SK-N-SH treated with all-trans-retinoic acid at 6 μM for 48 hours (cell line): ENCODE measurements around the gene DUSP7.

Experiments
- CSDC2 ChIP-seq: fragments of 250-450 bp; sonication (Bioruptor Pico); IDR thresholded peaks from 2 replicates; pipeline ENCODE4 v1.5.0; 2020; ENCODE audit warnings: mild to moderate bottlenecking, moderate library complexity
- GLIS3 ChIP-seq: fragments of 250-450 bp; sonication (Bioruptor Pico); IDR thresholded peaks from 2 replicates; pipeline ENCODE4 v1.5.0; 2020; ENCODE audit warnings: mild to moderate bottlenecking, moderate library complexity
- POU6F1 ChIP-seq: fragments of 250-450 bp; sonication (Bioruptor Pico); IDR thresholded peaks from 2 replicates; pipeline ENCODE4 v1.8.0; 2021; ENCODE audit warnings: low read depth, mild to moderate bottlenecking, moderate library complexity, borderline replicate concordance
- TOX ChIP-seq: fragments of 250-450 bp; sonication (Bioruptor Pico); IDR thresholded peaks from 2 replicates; pipeline ENCODE4 v1.8.0; 2021; ENCODE audit warnings: mild to moderate bottlenecking, moderate library complexity, borderline replicate concordance
- TSHZ2 ChIP-seq: fragments of 250-450 bp; sonication (Bioruptor Pico); IDR thresholded peaks from 2 replicates; pipeline ENCODE4 v1.5.0; 2020; ENCODE audit warnings: mild to moderate bottlenecking, moderate library complexity
- ZFP3 ChIP-seq: fragments of 250-450 bp; sonication (Bioruptor Pico); IDR thresholded peaks from 2 replicates; pipeline ENCODE4 v1.5.0; 2020; ENCODE audit warnings: mild to moderate bottlenecking, moderate library complexity

- TF ChIP-seq TSHZ2 (CRISPR knock-in tag) (no peak), POU6F1 (CRISPR knock-in tag) (no peak), GLIS3 (CRISPR knock-in tag) (no peak), ZFP3 (CRISPR knock-in tag) (no peak), CSDC2 (CRISPR knock-in tag) (no peak), TOX (CRISPR knock-in tag) (no peak)
These were observed 36.9 kb downstream of the DUSP7 start for GRCh38 chr3:52019352-52020080.
